ENCODE results near the gene TMSB10.
A peak's percentile ranks its signal among the peaks of the same experiment; 100 is the strongest.

Gene TMSB10

DNA sequence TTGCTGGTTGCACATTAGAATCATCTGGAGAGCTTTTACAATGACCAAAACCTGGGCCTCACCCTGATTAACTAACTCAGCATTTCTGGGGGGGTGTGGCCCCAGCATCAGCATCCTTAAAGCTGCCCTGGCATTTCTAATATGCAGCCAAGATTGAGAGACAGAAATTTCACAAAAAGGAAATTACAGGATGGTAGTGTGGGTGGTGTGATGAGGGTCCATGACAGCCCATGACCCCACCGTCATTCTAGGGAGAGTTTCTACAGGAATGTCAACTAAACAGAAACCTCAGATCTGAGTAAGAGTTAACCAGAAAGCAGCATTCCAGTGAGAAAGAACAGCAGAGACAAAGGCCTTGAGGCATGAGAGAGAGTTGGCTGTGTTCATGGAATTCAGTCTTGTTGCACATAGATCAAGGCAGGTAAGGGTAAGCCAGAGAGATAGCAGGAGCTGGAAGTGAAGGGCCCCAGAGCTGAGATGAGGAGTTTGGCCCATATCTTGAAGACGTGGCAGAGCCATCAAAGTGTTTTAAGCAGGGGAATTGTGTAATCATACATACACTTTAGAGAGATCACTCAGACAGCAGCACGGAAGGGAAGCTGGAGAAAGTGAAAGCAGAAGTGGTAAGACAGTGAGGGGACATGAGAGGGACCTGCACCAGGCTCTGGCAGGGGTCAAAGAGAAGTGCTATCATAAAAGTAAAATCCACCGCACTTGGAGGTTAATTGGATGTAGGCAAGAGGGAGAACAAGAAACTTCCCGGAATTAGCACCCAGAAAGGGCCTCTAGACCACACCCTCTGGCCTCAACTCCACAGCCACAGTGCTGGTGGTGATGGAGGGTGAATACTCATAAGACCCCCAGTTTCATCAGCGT lies 16.8 kb upstream of the TMSB10 start:
- H3K4me3 ChIP-seq (ENCODE audit: low read depth, low read length): peak overlapping the region; percentile 48
- peak; percentile 19 for TF ChIP-seq POLR2A (IDR thresholded peaks at IDR 0.05; ENCODE audit: extremely low read depth, insufficient read length)
- TF ChIP-seq MYC (IDR thresholded peaks at IDR 0.05; ENCODE audit: low read depth, low read length): peak; percentile 53; the same call in 1 of the 2 replicates
- TF ChIP-seq, protein P1, sequence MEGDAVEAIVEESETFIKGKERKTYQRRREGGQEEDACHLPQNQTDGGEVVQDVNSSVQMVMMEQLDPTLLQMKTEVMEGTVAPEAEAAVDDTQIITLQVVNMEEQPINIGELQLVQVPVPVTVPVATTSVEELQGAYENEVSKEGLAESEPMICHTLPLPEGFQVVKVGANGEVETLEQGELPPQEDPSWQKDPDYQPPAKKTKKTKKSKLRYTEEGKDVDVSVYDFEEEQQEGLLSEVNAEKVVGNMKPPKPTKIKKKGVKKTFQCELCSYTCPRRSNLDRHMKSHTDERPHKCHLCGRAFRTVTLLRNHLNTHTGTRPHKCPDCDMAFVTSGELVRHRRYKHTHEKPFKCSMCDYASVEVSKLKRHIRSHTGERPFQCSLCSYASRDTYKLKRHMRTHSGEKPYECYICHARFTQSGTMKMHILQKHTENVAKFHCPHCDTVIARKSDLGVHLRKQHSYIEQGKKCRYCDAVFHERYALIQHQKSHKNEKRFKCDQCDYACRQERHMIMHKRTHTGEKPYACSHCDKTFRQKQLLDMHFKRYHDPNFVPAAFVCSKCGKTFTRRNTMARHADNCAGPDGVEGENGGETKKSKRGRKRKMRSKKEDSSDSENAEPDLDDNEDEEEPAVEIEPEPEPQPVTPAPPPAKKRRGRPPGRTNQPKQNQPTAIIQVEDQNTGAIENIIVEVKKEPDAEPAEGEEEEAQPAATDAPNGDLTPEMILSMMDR (IDR thresholded peaks at IDR 0.05; ENCODE audit: low read depth, low read length): no peak
- TF ChIP-seq, protein P2, sequence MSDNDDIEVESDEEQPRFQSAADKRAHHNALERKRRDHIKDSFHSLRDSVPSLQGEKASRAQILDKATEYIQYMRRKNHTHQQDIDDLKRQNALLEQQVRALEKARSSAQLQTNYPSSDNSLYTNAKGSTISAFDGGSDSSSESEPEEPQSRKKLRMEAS (IDR thresholded peaks at IDR 0.05; ENCODE audit: low read depth, low read length): peak; percentile 40; the same call in 1 of the 2 replicates
- DNase-seq (ENCODE audit: low read depth): peak; percentile 98

DNA sequence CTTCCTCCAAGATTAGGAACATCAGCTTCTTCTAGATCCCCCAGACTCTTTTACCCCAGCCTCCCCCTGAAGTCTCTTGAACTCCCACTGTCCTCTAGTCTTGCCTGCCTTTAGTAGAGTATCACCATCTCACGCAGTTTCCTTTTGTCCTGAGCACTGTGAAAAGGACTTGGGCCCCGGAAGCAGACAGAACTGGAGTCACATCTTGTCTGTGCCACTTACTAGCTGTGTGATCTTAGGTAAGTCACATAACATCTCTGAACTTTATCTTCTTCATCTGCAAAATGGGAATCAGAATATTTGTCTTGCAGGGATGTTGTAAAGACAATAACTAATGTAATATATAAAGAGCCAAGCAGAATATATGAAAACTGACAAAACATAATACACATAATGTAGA lies 16.1 kb upstream of the TMSB10 start:
- no peak for TF ChIP-seq POLR2A (IDR thresholded peaks at IDR 0.05; ENCODE audit: extremely low read depth, insufficient read length)
- H3K4me3 ChIP-seq (ENCODE audit: low read depth, low read length): peak overlapping the region; percentile 48
- DNase-seq (ENCODE audit: low read depth): no peak

DNA sequence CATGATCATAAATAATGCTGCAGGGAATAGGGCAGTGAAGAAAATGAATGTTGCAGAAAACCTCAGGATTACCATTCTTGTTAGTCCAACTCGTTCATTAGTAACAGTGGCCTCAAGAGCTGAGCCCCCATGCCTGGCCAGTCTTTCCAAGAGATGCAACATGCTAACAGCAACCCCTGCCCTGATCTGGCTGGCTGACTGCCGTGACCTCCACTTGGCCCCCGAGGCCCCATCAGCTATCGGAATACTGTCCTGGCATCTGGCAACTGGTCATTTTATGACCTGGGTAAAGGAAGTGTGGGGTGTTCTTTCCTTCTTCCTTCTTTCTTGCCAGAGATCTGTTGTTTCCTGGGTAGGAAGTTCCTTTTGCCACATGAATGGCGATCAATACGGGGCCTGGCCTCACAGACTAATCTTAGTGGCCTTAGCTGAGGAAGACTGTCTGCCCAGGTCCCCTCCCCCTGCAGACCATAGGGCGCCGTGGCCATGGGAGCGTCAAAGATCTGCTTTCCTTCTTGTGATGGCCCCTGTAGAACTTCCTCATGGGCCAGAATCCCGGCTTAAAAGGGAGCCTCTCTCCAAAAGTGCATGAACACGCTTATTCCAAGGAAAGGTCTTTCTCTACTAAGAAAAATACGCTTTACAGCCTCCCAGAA lies 14.0 kb upstream of the TMSB10 start:
- H3K4me3 ChIP-seq (ENCODE audit: low read depth, low read length): no peak overlapping the region
- no peak for DNase-seq (ENCODE audit: low read depth)
- TF ChIP-seq, protein P1 (IDR thresholded peaks at IDR 0.05; ENCODE audit: low read depth, low read length): no peak
- TF ChIP-seq, protein P2 (IDR thresholded peaks at IDR 0.05; ENCODE audit: low read depth, low read length): no peak
- TF ChIP-seq POLR2A (IDR thresholded peaks at IDR 0.05; ENCODE audit: extremely low read depth, insufficient read length) (no peak), MYC (IDR thresholded peaks at IDR 0.05; ENCODE audit: low read depth, low read length) (no peak)

DNA sequence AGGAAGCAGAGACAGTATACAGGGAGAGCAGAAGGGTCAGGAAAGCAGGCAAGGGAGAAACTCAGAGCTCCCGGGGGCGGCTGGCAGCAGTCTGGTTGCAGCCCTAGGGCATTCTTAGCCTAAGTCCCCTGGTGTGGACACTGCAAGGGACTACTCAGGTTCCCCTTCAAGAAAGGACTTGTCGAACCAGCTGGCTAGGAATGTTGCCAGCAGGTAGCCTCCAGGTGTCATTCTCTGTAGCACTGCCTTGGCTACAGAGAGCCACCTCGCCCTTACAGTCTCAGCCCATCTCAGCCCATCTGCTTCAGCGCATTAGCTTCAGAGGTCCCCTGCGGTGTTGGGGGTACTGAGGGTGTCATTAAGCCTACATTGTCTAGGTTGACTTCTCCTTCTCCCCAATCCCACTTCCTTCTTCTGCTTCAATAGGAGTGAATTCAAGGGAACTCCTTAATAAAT lies 11.3 kb upstream of the TMSB10 start:
- DNase-seq (ENCODE audit: low read depth): peak; percentile 60
- no peak overlapping the region for H3K4me3 ChIP-seq (ENCODE audit: low read depth, low read length)
- no peak for TF ChIP-seq POLR2A (IDR thresholded peaks at IDR 0.05; ENCODE audit: extremely low read depth, insufficient read length)
- TF ChIP-seq, protein P2 (IDR thresholded peaks at IDR 0.05; ENCODE audit: low read depth, low read length): no peak
- no peak for TF ChIP-seq MYC (IDR thresholded peaks at IDR 0.05; ENCODE audit: low read depth, low read length)
- TF ChIP-seq, protein P1 (IDR thresholded peaks at IDR 0.05; ENCODE audit: low read depth, low read length): no peak

DNA sequence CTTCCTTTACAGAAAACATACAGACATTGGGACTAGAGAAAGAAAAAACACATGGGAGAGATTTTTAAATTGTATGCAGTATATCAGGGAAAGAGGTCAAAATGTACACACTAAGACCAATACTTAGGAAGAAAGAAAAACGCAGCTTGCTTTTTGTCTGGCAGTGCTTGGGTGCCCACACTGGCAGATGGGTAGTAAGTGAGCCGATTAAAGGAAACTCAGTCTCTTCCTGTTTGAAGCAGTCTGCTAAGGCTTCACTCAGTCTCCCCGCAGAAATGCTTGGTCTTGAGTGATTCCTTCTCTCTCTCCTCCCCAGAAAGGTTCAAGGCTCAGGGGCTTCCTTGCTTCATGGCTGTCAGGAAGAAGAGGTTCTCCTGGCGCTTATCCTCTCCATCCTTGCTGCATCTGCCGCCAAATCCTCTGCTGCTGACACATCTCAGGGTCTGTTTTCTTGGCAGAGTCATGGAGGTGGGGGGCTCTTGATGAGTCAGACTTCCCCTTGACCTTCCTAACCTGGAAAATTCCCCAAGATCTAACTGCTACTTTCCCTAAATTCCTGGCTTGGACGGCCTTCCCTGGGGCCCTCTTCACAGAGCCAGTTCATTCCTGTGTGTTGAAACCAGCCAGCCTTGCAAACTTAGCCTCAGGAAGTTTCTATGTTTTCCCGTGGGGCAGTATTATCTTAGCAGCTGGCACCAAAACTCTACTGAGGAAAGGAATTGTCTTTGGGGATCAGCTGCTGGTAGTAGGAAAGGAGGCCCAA lies 10.5 kb upstream of the TMSB10 start:
- TF ChIP-seq, protein P1 (IDR thresholded peaks at IDR 0.05; ENCODE audit: low read depth, low read length): no peak
- no peak for TF ChIP-seq MYC (IDR thresholded peaks at IDR 0.05; ENCODE audit: low read depth, low read length)
- peak; percentile 52 for DNase-seq (ENCODE audit: low read depth)
- no peak overlapping the region for H3K4me3 ChIP-seq (ENCODE audit: low read depth, low read length)

DNA sequence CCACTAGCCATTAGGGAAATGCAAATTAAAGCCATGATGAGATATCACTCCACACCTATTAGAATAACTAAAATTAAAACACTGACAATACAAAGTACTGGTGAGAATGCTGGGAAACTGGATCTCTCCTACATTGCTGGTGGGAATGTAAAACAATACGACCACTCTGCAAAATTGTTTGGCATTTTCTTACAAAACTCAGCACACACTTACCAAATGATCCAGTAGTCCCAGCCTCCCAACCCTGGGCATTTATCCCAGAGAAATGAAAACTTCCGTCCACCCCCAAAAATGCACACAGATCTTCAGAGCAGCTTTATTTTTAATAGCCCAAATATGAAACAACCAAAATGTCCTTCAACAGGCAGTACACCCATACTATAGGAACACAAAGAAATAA lies 8.9 kb upstream of the TMSB10 start:
- no peak for DNase-seq (ENCODE audit: low read depth)
- no peak overlapping the region for H3K4me3 ChIP-seq (ENCODE audit: low read depth, low read length)
- TF ChIP-seq POLR2A (IDR thresholded peaks at IDR 0.05; ENCODE audit: extremely low read depth, insufficient read length) (no peak), MYC (IDR thresholded peaks at IDR 0.05; ENCODE audit: low read depth, low read length) (no peak)
- TF ChIP-seq, protein P1 (IDR thresholded peaks at IDR 0.05; ENCODE audit: low read depth, low read length): no peak
- TF ChIP-seq, protein P2 (IDR thresholded peaks at IDR 0.05; ENCODE audit: low read depth, low read length): no peak

Data from NB4 (cell line).